Progenitor cell of endocrine pancreas (in vitro differentiated cells): Measurements from ENCODE around the gene CPEB4. TPM values are rescaled to one million over a fixed set of nuclear protein-coding genes. Genes with fewer than 3 reads are reported as not detected.

Experiments used
- DNase-seq: peaks from one replicate; pipeline ENCODE4 v3.0.0; 2021; ENCODE audit warnings: low spot score; ENCODE audit not compliant: unreplicated experiment
- H3K27ac Mint-ChIP-seq: 2 replicates; pipeline ENCODE4 v1.8.0; 2021; ENCODE audit warnings: mild to moderate bottlenecking, moderate library complexity, mixed read lengths
- H3K27me3 Mint-ChIP-seq: 2 replicates; pipeline ENCODE4 v1.8.0; 2021; ENCODE audit warnings: mixed read lengths
- H3K36me3 Mint-ChIP-seq: 2 replicates; pipeline ENCODE4 v1.8.0; 2022; ENCODE audit warnings: mixed read lengths; ENCODE audit not compliant: insufficient read depth
- H3K4me1 Mint-ChIP-seq: 2 replicates; pipeline ENCODE4 v1.8.0; 2021; ENCODE audit warnings: low read depth, mixed read lengths
- H3K4me3 Mint-ChIP-seq: 2 replicates; pipeline ENCODE4 v1.8.0; 2021; ENCODE audit warnings: low read depth, mild to moderate bottlenecking, moderate library complexity, mixed read lengths
- H3K9me3 Mint-ChIP-seq: 2 replicates; pipeline ENCODE4 v1.8.0; 2021; ENCODE audit warnings: low read depth, mixed read lengths
- total RNA-seq: library from RNA; stranded (reverse); gene quantifications from 2 replicates; pipeline ENCODE4 v1.2.1, GENCODE V29; 2021
- TF ChIP-seq, protein P1 (sequence below): fragments of 200-600 bp; sonication (generic); IDR thresholded peaks from one replicate; pipeline ENCODE4 v1.5.0; 2021; ENCODE audit warnings: antibody characterized with exemption, mild to moderate bottlenecking; ENCODE audit not compliant: unreplicated experiment

CPEB4 gene
- total RNA-seq, 1 donor from 2014 or later = 16.7 TPM

DNA sequence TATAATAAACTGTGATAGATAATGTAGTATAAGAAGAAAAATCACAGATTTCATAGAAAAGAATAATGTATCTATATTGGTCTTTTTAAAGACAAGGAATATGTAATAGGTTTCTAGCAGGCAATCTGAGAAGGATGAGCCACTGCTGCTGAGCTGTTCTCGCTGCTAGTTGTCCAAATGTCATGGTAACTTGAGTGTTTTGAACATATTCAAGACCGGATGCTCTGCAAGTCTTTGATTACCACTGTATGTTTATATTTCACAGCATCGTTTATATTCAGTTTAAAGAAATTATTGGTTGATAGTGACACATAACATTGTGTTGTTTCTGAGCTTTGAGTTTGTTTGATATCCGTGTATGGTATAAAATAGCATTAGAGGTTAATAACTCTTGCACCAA is 110.4 kb downstream of the CPEB4 start:
- Mint-ChIP-seq H3K4me1 (no peaks in the 10 kb centered on the region), H3K9me3 (no peaks in the 10 kb centered on the region), H3K36me3 (no peaks in the 10 kb centered on the region), H3K27me3 (peaks cover 27% of the 10 kb centered on the region), H3K27ac (no peak overlapping the region), H3K4me3 (no peak overlapping the region)
- TF ChIP-seq, protein P1, sequence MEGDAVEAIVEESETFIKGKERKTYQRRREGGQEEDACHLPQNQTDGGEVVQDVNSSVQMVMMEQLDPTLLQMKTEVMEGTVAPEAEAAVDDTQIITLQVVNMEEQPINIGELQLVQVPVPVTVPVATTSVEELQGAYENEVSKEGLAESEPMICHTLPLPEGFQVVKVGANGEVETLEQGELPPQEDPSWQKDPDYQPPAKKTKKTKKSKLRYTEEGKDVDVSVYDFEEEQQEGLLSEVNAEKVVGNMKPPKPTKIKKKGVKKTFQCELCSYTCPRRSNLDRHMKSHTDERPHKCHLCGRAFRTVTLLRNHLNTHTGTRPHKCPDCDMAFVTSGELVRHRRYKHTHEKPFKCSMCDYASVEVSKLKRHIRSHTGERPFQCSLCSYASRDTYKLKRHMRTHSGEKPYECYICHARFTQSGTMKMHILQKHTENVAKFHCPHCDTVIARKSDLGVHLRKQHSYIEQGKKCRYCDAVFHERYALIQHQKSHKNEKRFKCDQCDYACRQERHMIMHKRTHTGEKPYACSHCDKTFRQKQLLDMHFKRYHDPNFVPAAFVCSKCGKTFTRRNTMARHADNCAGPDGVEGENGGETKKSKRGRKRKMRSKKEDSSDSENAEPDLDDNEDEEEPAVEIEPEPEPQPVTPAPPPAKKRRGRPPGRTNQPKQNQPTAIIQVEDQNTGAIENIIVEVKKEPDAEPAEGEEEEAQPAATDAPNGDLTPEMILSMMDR = no peak
- no peak for DNase-seq

DNA sequence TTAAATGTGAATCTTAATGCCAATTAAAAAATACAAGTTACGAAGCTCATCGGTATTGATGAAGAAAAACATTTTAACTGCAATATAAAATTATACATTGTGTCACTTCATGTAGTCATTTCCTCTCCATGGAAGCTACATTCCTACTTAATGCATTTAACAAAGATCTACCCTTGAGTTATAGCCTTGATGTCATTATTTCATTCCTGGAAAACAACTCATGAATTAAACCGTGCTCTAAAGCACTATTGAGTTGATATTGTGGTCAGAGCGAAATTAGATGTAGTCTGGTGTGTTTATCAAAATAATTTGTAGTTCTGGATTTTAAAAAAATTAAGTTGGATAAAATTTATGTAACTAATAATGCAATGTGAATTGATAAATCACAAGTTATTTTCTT is 111.9 kb downstream of the CPEB4 start:
- Mint-ChIP-seq H3K27ac (no peak overlapping the region), H3K36me3 (no peaks in the 10 kb centered on the region), H3K27me3 (peaks cover 24% of the 10 kb centered on the region), H3K4me3 (no peak overlapping the region), H3K9me3 (no peaks in the 10 kb centered on the region), H3K4me1 (no peaks in the 10 kb centered on the region)
- TF ChIP-seq, protein P1 = no peak
- no peak for DNase-seq

- no peak overlapping the region for H3K27ac Mint-ChIP-seq
- H3K4me1 Mint-ChIP-seq = no peaks in the 10 kb centered on the region
- TF ChIP-seq, protein P1 = no peak
- no peaks in the 10 kb centered on the region for H3K36me3 Mint-ChIP-seq
- DNase-seq = no peak
- peaks cover 7% of the 10 kb centered on the region for H3K27me3 Mint-ChIP-seq
- H3K9me3 Mint-ChIP-seq = no peaks in the 10 kb centered on the region
- H3K4me3 Mint-ChIP-seq = no peak overlapping the region
These were observed 115.6 kb downstream of the CPEB4 start for GRCh38 chr5:174003795-174004194.

GRCh38 chr5:174008922-174009321 is 120.8 kb downstream of the CPEB4 start:
- Mint-ChIP-seq H3K4me1 (no peaks in the 10 kb centered on the region), H3K9me3 (no peaks in the 10 kb centered on the region), H3K27me3 (no peaks in the 10 kb centered on the region), H3K27ac (no peak overlapping the region), H3K36me3 (no peaks in the 10 kb centered on the region), H3K4me3 (no peak overlapping the region)
- no peak for DNase-seq
- TF ChIP-seq, protein P1 = no peak

DNA sequence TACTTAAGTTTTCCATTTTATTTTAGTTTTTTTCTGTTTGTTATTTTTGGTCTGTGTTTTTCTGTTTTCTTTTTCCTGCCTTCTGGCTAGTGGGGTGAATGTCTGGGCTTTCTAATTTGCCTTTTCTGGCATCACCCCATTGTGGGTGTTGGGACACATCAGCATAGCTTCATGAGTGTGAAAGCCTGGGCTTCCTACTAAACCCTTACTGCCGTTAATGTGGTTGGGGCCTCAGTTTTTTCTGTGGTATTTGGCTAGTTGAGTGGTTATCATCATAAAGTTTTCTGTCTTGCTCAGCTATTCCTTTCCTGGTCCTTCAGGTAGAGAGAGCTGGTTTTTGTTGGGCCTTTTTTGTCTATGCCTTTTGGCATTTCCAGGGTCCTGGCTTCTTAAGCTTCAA is 122.2 kb downstream of the CPEB4 start:
- TF ChIP-seq, protein P1 = no peak
- Mint-ChIP-seq H3K27me3 (no peaks in the 10 kb centered on the region), H3K36me3 (no peaks in the 10 kb centered on the region), H3K27ac (no peak overlapping the region), H3K9me3 (no peaks in the 10 kb centered on the region), H3K4me1 (no peaks in the 10 kb centered on the region), H3K4me3 (no peak overlapping the region)
- no peak for DNase-seq
